ENCODE results near the gene CDKAL1.

DNA sequence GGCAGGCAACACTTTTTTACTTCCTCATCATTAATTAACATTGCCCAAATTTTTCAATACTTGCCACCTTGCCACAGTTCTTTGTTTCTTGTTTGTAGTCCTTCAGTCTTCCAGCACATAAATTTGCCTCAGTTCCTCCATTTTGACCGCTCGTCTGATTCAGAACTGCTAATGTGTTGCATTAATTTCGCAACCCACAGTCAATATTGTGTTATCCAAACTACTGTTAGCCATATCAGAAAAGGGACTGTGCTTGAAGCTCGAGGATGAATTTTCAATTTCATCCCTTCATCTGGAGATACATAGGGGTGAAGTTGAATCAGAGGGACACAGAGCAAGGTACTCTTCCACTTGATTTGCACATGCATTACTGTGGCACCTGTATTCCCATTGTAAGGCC, 421.5 kb downstream of the CDKAL1 start:
- TF ChIP-seq, protein P1, sequence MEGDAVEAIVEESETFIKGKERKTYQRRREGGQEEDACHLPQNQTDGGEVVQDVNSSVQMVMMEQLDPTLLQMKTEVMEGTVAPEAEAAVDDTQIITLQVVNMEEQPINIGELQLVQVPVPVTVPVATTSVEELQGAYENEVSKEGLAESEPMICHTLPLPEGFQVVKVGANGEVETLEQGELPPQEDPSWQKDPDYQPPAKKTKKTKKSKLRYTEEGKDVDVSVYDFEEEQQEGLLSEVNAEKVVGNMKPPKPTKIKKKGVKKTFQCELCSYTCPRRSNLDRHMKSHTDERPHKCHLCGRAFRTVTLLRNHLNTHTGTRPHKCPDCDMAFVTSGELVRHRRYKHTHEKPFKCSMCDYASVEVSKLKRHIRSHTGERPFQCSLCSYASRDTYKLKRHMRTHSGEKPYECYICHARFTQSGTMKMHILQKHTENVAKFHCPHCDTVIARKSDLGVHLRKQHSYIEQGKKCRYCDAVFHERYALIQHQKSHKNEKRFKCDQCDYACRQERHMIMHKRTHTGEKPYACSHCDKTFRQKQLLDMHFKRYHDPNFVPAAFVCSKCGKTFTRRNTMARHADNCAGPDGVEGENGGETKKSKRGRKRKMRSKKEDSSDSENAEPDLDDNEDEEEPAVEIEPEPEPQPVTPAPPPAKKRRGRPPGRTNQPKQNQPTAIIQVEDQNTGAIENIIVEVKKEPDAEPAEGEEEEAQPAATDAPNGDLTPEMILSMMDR (IDR thresholded peaks at IDR 0.05; ENCODE audit: insufficient read depth, low read length), result no peak
- TF ChIP-seq REST (IDR thresholded peaks at IDR 0.05; ENCODE audit: insufficient replicate concordance, low read depth), result no peak
